Endothelial cell of umbilical vein (primary cell): ENCODE data around the gene TSPAN9. TPM values are rescaled to one million over a fixed set of nuclear protein-coding genes. Genes with fewer than 3 reads are reported as not detected.

Experiments
- BruUV-seq: library from RNA; stranded (reverse); fragments of 400-500 nt; replicated peaks from 2 replicates; lab custom pipeline; 2021; lab: Mats Ljungman, UMichigan
- CTCF ChIA-PET: fragments of 300-600, 350-600 bp; sonication (Branson Sonifier 250); formaldehyde crosslinking; loops from one replicate; lab custom pipeline; 2021; ENCODE audit warnings: antibody characterized with exemption, inconsistent platforms; lab: Charles Lee
- POLR2A ChIA-PET: fragments of 300-600, 350-600 bp; sonication (Branson Sonifier 250); formaldehyde crosslinking; loops from one replicate; lab custom pipeline; 2021; ENCODE audit warnings: antibody characterized with exemption, inconsistent platforms; lab: Charles Lee
- DNase-seq: peaks from one replicate; pipeline ENCODE4 v3.0.0-alpha.2; 2011; ENCODE audit warnings: low read depth, low spot score
- FAIRE-seq: peaks from 2 replicates; lab custom pipeline; 2011; peaks lifted over from hg19 to GRCh38; lab: Jason Lieb, UNC
- H2AFZ ChIP-seq: 2 replicates; pipeline ENCODE4 v1.6.0; 2012; ENCODE audit warnings: low read depth, low read length, control low read depth, inconsistent platforms
- H3K27ac ChIP-seq: 2 replicates; pipeline ENCODE4 v1.5.1; 2011; ENCODE audit warnings: low read depth, mild to moderate bottlenecking, control low read depth, low read length, moderate library complexity; ENCODE audit not compliant: insufficient read depth
- H3K27me3 ChIP-seq, 2 experiments: 2 replicates each; pipeline versions ENCODE4 v1.6.0 to v1.6.1; 2011; ENCODE audit warnings: low read length in 2 of 2, mixed read lengths in 1 of 2; ENCODE audit not compliant: control insufficient read depth in 2 of 2, insufficient read depth in 2 of 2
- H3K36me3 ChIP-seq, 2 experiments: 2 replicates in 1 of 2; 3 replicates in 1 of 2; pipeline ENCODE4 v1.5.1; 2011; ENCODE audit warnings: low read length in 2 of 2, mild to moderate bottlenecking in 1 of 2, moderate library complexity in 1 of 2; ENCODE audit not compliant: control insufficient read depth in 2 of 2, insufficient read depth in 2 of 2; ENCODE audit errors: extremely low read depth in 1 of 2
- H3K4me1 ChIP-seq: 3 replicates; pipeline ENCODE4 v1.5.1; 2011; ENCODE audit warnings: mild to moderate bottlenecking, low read length; ENCODE audit not compliant: control insufficient read depth, insufficient read depth; ENCODE audit errors: extremely low read depth
- H3K4me2 ChIP-seq: 2 replicates; pipeline ENCODE4 v1.6.1; 2011; ENCODE audit warnings: low read length, control low read depth, mixed read lengths; ENCODE audit not compliant: insufficient read depth
- H3K4me3 ChIP-seq, 3 experiments: fragments of 200-600 bp in 1 of 3; sonication (generic), shearing (Covaris generic) in 1 of 3; replicated peaks in 1 of 3; 2 replicates each; pipeline ENCODE4 v1.5.1; 2011 to 2016; ENCODE audit warnings: control low read depth in 3 of 3, low read length in 3 of 3, mild to moderate bottlenecking in 2 of 3, inconsistent platforms in 1 of 3, low read depth in 1 of 3, moderate library complexity in 1 of 3; ENCODE audit not compliant: insufficient read depth in 1 of 3
- H3K79me2 ChIP-seq: 2 replicates; pipeline ENCODE4 v1.6.0; 2012; ENCODE audit warnings: low read length, inconsistent platforms; ENCODE audit not compliant: control insufficient read depth, insufficient read depth
- H3K9ac ChIP-seq: replicated peaks from 2 replicates; pipeline ENCODE3; 2011; ENCODE audit warnings: low read length, control low read depth; ENCODE audit not compliant: insufficient read depth; ENCODE audit errors: extremely low read depth
- H3K9me1 ChIP-seq: replicated peaks from 3 replicates; pipeline ENCODE4 v1.6.0; 2011; ENCODE audit warnings: mild to moderate bottlenecking, low read length; ENCODE audit not compliant: control insufficient read depth, insufficient read depth; ENCODE audit errors: extremely low read depth
- H3K9me3 ChIP-seq: replicated peaks from 2 replicates; pipeline ENCODE4 v1.5.1; 2012; ENCODE audit warnings: low read length, inconsistent platforms; ENCODE audit not compliant: control insufficient read depth, insufficient read depth
- H4K20me1 ChIP-seq: replicated peaks from 2 replicates; pipeline ENCODE3; 2011; ENCODE audit warnings: mild to moderate bottlenecking, low read length; ENCODE audit not compliant: control insufficient read depth, insufficient read depth; ENCODE audit errors: extremely low read depth
- EZH2 ChIP-seq: IDR thresholded peaks from 2 replicates; pipeline ENCODE4 v1.6.1; 2012; ENCODE audit warnings: borderline replicate concordance, low read depth, mild to moderate bottlenecking, moderate library complexity, low read length, inconsistent platforms; ENCODE audit not compliant: severe bottlenecking
- FOS ChIP-seq: IDR thresholded peaks from 2 replicates; pipeline ENCODE4 v1.6.1; 2011; ENCODE audit warnings: mild to moderate bottlenecking, low read length, moderate library complexity, borderline replicate concordance; ENCODE audit not compliant: insufficient read depth
- GATA2 ChIP-seq: IDR thresholded peaks from 2 replicates; pipeline ENCODE4 v1.7.0; 2011; ENCODE audit warnings: low read depth, mild to moderate bottlenecking, moderate library complexity, mixed read lengths, low read length; ENCODE audit not compliant: insufficient read length, insufficient read depth
- MYC ChIP-seq: IDR thresholded peaks from one replicate; pipeline ENCODE4 v1.6.1; 2011; ENCODE audit warnings: mild to moderate bottlenecking, low read depth, low read length
- POLR2A ChIP-seq: IDR thresholded peaks from 2 replicates; pipeline ENCODE4 v1.6.1; 2012; ENCODE audit warnings: low read depth, mild to moderate bottlenecking, control low read depth, low read length
- POLR2AphosphoS5 ChIP-seq: IDR thresholded peaks from 2 replicates; pipeline ENCODE4 v1.6.1; 2012; ENCODE audit warnings: low read depth, mild to moderate bottlenecking, control low read depth, low read length, moderate library complexity; ENCODE audit not compliant: insufficient read depth
- dilution Hi-C: fragments of 300-500 bp; cut with MboI; formaldehyde crosslinking; loops from one replicate; pipeline ENCODE4 v1.15.0; 2019; ENCODE audit warnings: low sequenced_read_pairs; ENCODE audit not compliant: extremely low pct_ligation_motif_present
- intact Hi-C: fragments of 100-400 bp; cut with micrococcal nuclease; formaldehyde crosslinking; loops from one replicate; pipeline ENCODE4 v1.10.0; 2022
- polyA plus RNA-seq, 4 experiments: library from polyadenylated mRNA; depleted of rRNA in 3 of 4; stranded (reverse) in 3 of 4; unstranded in 1 of 4; fragments of >200 nt; gene quantifications; 2 replicates each; pipeline versions ENCODE4 v1.2.1 to v1.2.3, GENCODE V29; 2011 to 2012; ENCODE audit warnings: missing spikeins in 1 of 4
- total RNA-seq: library from RNA; stranded (reverse); gene quantifications from 2 replicates; pipeline ENCODE4 v1.2.3, GENCODE V29; 2021
- TF ChIP-seq, protein P1 (sequence below), 2 donors: IDR thresholded peaks; 1 replicate in 1 of 2; 2 replicates in 1 of 2; pipeline ENCODE4 v1.5.1; 2011; ENCODE audit warnings: low read length in 2 of 2, mild to moderate bottlenecking in 2 of 2, moderate library complexity in 2 of 2, control low read depth in 1 of 2, inconsistent platforms in 1 of 2, low read depth in 1 of 2; ENCODE audit not compliant: insufficient read depth in 1 of 2; ENCODE audit errors: extremely low read depth in 1 of 2

TSPAN9 gene
- total and polyA plus RNA-seq, 2 donors (not counting 3 experiments of a cell fraction or from before 2014, with no cell fraction given), result 43.3 to 66.8 TPM

DNA sequence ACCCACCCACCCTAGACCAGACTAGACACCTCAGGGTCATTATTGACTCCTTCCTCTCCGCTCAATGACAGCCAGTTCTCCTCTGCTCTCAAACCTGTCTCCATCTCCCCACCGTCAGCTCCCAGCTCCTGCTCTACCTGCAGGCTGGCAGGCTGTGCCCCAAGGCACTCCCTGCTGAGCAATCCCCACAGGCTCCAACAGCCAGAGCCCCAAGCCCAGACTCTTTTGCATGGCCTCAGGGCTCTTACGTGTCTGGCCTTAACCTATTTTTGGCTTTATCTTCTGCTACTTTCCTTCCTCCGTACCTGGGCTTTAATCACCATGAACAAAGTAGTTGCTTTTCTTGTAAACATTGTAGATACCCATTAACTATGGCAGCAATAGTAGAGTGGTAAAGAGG, 250.9 kb downstream of the TSPAN9 start:
- Histone ChIP-seq H3K9me1 (no peaks in the 10 kb centered on the region), H3K27ac (no peak overlapping the region), H3K9ac (no peak overlapping the region), H4K20me1 (no peaks in the 10 kb centered on the region), H3K9me3 (no peaks in the 10 kb centered on the region), H3K4me3 (no peak overlapping the region), H3K4me2 (no peak overlapping the region), H3K36me3 (no peaks in the 10 kb centered on the region), H3K27me3 (peaks cover 0 to 2% of the 10 kb centered on the region in 2 experiments), H2AFZ (no peak overlapping the region), H3K4me1 (no peaks in the 10 kb centered on the region), H3K79me2 (no peaks in the 10 kb centered on the region)
- TF ChIP-seq FOS, result no peak
- TF ChIP-seq, protein P1, sequence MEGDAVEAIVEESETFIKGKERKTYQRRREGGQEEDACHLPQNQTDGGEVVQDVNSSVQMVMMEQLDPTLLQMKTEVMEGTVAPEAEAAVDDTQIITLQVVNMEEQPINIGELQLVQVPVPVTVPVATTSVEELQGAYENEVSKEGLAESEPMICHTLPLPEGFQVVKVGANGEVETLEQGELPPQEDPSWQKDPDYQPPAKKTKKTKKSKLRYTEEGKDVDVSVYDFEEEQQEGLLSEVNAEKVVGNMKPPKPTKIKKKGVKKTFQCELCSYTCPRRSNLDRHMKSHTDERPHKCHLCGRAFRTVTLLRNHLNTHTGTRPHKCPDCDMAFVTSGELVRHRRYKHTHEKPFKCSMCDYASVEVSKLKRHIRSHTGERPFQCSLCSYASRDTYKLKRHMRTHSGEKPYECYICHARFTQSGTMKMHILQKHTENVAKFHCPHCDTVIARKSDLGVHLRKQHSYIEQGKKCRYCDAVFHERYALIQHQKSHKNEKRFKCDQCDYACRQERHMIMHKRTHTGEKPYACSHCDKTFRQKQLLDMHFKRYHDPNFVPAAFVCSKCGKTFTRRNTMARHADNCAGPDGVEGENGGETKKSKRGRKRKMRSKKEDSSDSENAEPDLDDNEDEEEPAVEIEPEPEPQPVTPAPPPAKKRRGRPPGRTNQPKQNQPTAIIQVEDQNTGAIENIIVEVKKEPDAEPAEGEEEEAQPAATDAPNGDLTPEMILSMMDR (IDR thresholded peaks at IDR 0.05; ENCODE audit: extremely low read depth in 1 of 2, insufficient read depth in 1 of 2, low read depth in 1 of 2, low read length in 2 of 2), result no peak
- TF ChIP-seq EZH2, result no peak
- TF ChIP-seq POLR2A, result no peak
- no peak for TF ChIP-seq GATA2
- no peak for TF ChIP-seq MYC
- TF ChIP-seq POLR2AphosphoS5, result no peak
- dilution Hi-C loops (no loop called here), intact Hi-C loops (no loop called here)
- no peak for FAIRE-seq
- no peak for DNase-seq
- CTCF ChIA-PET, result interaction anchor here (1.6 kb wide), 1 partner anchor 14 kb away, joined by 5 read pairs; no protein-coding TSS in a partner anchor
- POLR2A ChIA-PET, result no interaction called here
- BruUV-seq, result no TSS peak
